ENCODE measurements around the gene SRP68.

Gene SRP68

DNA sequence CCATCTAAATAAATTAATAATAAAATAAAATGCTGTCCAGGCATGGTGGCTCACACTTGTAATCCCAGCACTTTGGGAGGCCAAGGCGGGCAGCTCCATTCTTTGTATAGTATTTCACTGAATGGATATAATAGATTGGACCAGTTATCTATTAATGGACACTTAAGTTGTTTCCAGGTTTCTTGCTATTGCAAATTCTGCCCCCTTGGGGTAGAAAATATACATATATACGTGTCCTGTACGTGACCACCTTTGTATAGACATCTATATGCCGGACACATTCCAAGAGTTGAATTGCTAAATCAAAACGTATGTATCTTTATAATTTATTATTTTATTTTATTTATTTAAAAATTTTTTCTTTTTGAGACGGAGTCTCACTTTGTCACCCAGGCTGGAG lies 35.2 kb upstream of the SRP68 start:
- no peak for DNase-seq (ENCODE audit: low spot score)

DNA sequence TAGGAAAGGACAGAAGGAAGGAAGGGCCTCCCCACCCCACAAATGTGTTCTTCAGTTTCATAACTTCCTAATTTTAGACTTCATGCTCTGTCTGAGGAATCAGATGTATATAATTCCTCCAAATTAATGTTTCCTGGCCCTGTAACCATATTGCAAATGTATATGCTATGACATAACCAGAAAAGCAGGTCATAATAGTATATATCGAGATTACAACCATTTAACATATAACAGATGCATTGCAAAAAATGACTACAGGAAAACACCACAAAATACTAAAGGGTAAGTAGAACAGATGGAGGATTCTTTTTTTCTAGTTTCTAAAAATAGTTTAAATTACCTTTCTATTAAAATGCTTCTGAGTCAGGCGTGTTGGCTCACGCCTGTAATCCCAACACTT lies 34.4 kb upstream of the SRP68 start:
- TF ChIP-seq, protein P1, sequence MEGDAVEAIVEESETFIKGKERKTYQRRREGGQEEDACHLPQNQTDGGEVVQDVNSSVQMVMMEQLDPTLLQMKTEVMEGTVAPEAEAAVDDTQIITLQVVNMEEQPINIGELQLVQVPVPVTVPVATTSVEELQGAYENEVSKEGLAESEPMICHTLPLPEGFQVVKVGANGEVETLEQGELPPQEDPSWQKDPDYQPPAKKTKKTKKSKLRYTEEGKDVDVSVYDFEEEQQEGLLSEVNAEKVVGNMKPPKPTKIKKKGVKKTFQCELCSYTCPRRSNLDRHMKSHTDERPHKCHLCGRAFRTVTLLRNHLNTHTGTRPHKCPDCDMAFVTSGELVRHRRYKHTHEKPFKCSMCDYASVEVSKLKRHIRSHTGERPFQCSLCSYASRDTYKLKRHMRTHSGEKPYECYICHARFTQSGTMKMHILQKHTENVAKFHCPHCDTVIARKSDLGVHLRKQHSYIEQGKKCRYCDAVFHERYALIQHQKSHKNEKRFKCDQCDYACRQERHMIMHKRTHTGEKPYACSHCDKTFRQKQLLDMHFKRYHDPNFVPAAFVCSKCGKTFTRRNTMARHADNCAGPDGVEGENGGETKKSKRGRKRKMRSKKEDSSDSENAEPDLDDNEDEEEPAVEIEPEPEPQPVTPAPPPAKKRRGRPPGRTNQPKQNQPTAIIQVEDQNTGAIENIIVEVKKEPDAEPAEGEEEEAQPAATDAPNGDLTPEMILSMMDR (IDR thresholded peaks at IDR 0.05; ENCODE audit: extremely low read depth, missing control alignments), result no peak
- DNase-seq (ENCODE audit: low spot score), result no peak

More for the DNA sequence above, 35.2 kb upstream of the SRP68 start:
- TF ChIP-seq, protein P1 (IDR thresholded peaks at IDR 0.05; ENCODE audit: extremely low read depth, missing control alignments), result no peak

DNA sequence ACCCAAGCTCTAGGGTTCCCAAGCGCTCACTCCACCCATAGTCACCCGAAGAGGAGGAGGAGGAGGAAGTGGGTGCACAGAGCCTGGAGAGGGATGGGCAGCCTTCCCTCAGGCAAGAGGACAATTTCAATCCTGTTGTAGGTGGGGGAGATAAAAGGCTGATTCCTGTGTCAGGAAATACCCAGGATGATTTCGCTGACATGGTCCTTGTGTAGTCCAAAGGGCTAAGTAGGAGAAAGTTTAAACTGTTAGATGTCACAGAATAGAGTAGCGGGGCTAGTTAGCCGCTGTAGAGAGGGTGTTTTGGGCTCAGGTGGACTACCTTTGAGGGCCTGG lies 32.5 kb upstream of the SRP68 start:
- TF ChIP-seq, protein P1 (IDR thresholded peaks at IDR 0.05; ENCODE audit: extremely low read depth, missing control alignments), result no peak
- no peak for DNase-seq (ENCODE audit: low spot score)

DNA sequence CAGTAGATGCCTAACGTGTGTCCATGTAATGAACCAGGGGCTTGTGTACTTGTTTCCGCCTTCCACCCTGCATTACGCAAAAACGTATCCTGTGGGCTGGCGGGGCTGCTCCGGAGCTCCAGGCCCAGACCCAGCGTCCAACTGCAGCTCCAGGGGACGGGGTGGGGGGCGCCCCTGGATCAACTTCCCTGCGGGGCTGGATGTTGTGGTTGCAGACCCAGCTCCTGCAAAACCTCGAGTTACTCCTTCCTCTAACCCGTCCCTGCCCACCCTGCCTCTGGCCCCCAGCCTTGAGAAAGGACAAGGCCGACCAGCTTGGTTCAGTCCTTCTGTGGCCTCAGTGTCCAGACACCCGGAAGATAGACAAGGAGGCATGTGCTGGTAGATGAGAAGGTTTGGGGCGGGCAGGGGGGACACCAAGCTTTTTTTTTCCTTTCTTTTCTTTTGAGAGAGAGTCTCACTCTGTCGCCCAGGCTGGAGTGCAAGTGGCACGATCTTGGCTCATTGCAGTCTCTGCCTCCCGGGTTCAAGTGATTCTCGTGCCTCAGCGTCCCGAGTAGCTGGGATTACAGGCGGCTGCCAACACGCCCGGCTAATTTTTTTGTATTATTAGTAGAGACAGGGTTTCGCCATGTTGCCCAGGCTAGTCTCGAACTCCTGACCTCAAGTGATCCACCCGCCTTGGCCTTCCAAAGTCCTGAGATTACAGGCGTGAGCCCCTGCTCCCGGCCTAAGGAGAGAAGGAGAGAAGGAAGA lies 32.0 kb upstream of the SRP68 start:
- DNase-seq (ENCODE audit: low spot score), result no peak

DNA sequence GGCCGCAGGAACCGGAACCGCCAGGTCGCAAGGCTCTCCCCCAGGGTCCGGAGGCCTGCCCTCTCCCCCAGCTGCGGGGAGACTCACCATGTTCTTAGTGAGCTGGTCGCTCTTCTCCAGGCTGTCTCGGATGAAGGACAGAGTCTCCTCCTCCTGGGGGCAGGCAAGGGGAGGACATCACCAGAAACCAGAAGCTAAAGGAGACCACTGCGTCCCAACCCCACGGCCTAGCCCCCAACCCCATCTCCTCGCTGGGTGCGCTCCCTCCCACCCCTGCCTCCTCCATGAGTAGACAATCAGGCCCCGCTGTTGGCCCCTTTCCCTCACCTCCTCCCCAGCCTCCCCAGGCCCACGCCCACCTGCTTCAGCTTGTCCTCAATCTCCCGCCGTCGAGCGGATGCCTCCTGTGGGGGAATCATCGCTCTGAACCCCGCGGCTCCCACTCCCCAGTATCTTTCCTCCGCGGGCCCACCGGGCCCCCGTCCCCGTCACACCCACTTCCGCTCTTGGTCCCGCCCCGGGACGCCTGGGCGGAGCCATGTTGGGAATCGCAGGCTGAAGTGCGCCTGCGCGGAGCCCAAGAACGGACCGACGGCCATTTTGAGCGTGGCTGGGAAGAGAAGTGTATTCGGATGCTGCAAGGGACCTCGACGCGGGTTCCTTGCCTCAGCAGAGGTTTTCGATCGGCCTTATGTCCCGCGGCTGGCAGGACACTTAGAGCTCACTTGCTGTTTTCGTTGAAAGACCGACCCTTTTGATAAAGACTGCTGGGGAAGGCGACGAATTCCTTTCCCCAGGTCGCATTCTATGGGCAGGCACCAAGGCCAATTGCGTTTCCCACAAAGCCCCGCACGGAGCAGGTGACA lies 31.2 kb upstream of the SRP68 start, which contains the start of gene EXOC7:
EXOC7 (minus strand) TSS at position 514 of the 866 bp plus-strand sequence; CDS start at position 419, 95 bp downstream.
- TF ChIP-seq, protein P1 (IDR thresholded peaks at IDR 0.05; ENCODE audit: extremely low read depth, missing control alignments), result no peak
- DNase-seq (ENCODE audit: low spot score), result peak; percentile 97

More for the DNA sequence above, 32.0 kb upstream of the SRP68 start:
- TF ChIP-seq, protein P1 (IDR thresholded peaks at IDR 0.05; ENCODE audit: extremely low read depth, missing control alignments), result no peak

DNA sequence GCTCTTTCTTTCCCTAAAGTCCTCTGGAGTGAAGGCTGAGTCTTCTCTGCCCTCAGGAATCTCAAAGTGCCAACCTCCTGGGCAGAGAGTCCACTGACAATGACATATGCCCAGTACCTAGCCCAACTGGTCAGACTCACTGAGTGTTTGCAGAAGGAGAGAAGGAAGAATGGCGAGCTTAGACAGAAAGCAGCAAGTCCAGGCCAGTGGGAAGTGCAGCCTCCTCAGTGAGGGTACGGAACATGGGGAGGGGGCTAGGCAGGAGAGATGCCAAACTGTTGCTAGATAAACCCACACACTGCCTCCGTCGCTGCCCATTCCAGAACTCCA lies 30.6 kb upstream of the SRP68 start:
- no peak for DNase-seq (ENCODE audit: low spot score)
- TF ChIP-seq, protein P1 (IDR thresholded peaks at IDR 0.05; ENCODE audit: extremely low read depth, missing control alignments), result no peak

DNA sequence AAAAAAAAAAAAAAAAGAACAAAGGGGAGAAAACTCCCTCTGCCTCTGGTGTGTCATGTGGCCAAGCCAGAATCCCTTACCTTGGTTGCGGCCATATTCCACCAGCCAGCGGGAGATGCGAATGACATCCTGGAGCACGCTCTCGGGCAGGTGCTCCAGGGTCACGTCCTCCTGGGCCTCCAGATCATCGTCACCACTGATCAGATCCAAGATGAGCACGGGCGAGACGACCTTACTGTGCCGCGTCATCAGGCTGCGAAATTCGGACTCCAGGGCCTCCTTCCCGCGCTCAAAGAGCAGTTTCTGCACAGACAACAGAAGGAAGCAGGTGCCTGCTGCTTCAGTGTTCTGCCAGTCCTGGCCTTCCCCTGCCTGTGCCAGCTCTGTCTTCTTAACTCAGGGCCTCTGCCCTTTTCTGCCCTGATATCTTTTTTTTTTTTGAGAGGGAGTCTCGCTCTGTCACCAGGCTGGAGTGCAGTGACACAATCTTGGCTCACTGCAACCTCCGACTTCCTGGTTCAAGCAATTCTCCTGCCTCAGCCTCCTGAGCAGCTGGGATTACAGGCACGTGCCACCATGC lies 25.5 kb upstream of the SRP68 start:
- DNase-seq (ENCODE audit: low spot score), result no peak
- TF ChIP-seq, protein P1 (IDR thresholded peaks at IDR 0.05; ENCODE audit: extremely low read depth, missing control alignments), result no peak

All from GM20000 (cell line).